Measurements from ENCODE around the gene PHF13. TPM values are rescaled to one million over a fixed set of nuclear protein-coding genes. Genes with fewer than 3 reads are reported as not detected.

Gene PHF13
- total RNA-seq, 1 experiment from 2014 or later = 5.7 TPM

GRCh38 chr1:6577831-6578525 lies 35.6 kb upstream of the PHF13 start:
- Histone ChIP-seq H2AFZ (ENCODE audit: low read length) (no peak overlapping the region), H3K4me1 (ENCODE audit: low read length) (peaks cover 29% of the 10 kb centered on the region), H3K4me2 (ENCODE audit: low read depth, low read length, poor library complexity, severe bottlenecking) (no peak overlapping the region), H3K27me3 (ENCODE audit: low read length) (no peaks in the 10 kb centered on the region), H3K9me3 (ENCODE audit: low read length) (no peaks in the 10 kb centered on the region), H4K20me1 (ENCODE audit: insufficient read depth, low read depth, low read length) (peaks cover 9% of the 10 kb centered on the region), H3K9me2 (replicated peaks; ENCODE audit: insufficient read depth, low read length) (no peaks in the 10 kb centered on the region), H3K79me2 (ENCODE audit: low read length) (peaks cover 32% of the 10 kb centered on the region), H3K27ac (ENCODE audit: low read length) (no peak overlapping the region), H3K4me3 (ENCODE audit: low read length) (no peak overlapping the region), H3K36me3 (ENCODE audit: insufficient read depth, low read length) (no peaks in the 10 kb centered on the region), H3K9ac (ENCODE audit: low read length) (no peak overlapping the region)
- DNase-seq = no peak

GRCh38 chr1:6578624-6579373 lies 34.7 kb upstream of the PHF13 start:
- DNase-seq = no peak
- Histone ChIP-seq H3K4me1 (ENCODE audit: low read length) (peaks cover 29% of the 10 kb centered on the region), H3K9ac (ENCODE audit: low read length) (peak overlapping the region; percentile 67), H3K27ac (ENCODE audit: low read length) (no peak overlapping the region), H3K4me3 (ENCODE audit: low read length) (peak overlapping the region; percentile 88; the same call in 1 of the 2 replicates), H3K4me2 (ENCODE audit: low read depth, low read length, poor library complexity, severe bottlenecking) (peak overlapping the region; percentile 84), H3K27me3 (ENCODE audit: low read length) (no peaks in the 10 kb centered on the region), H3K9me2 (replicated peaks; ENCODE audit: insufficient read depth, low read length) (no peaks in the 10 kb centered on the region), H3K9me3 (ENCODE audit: low read length) (no peaks in the 10 kb centered on the region), H2AFZ (ENCODE audit: low read length) (no peak overlapping the region), H3K36me3 (ENCODE audit: insufficient read depth, low read length) (no peaks in the 10 kb centered on the region), H3K79me2 (ENCODE audit: low read length) (peaks cover 32% of the 10 kb centered on the region), H4K20me1 (ENCODE audit: insufficient read depth, low read depth, low read length) (peaks cover 9% of the 10 kb centered on the region)

GRCh38 chr1:6579374-6580118 lies 34.0 kb upstream of the PHF13 start, which contains the start of gene ZBTB48:
Gene ZBTB48, plus strand, starts transcription at chr1:6579994. Its CDS starts 616 bp downstream, at chr1:6580610.
- Histone ChIP-seq H3K36me3 (ENCODE audit: insufficient read depth, low read length) (no peaks in the 10 kb centered on the region), H3K4me2 (ENCODE audit: low read depth, low read length, poor library complexity, severe bottlenecking) (peak within 1 kb of the TSS; percentile 84), H3K9me2 (replicated peaks; ENCODE audit: insufficient read depth, low read length) (no peaks in the 10 kb centered on the region), H3K27ac (ENCODE audit: low read length) (peak within 1 kb of the TSS; percentile 49; the same call in 1 of the 2 replicates), H4K20me1 (ENCODE audit: insufficient read depth, low read depth, low read length) (peaks cover 9% of the 10 kb centered on the region), H3K4me1 (ENCODE audit: low read length) (peaks cover 29% of the 10 kb centered on the region), H3K79me2 (ENCODE audit: low read length) (peaks cover 32% of the 10 kb centered on the region), H3K9me3 (ENCODE audit: low read length) (no peaks in the 10 kb centered on the region), H3K27me3 (ENCODE audit: low read length) (no peaks in the 10 kb centered on the region), H3K9ac (ENCODE audit: low read length) (peak within 1 kb of the TSS; percentile 84), H3K4me3 (ENCODE audit: low read length) (peak within 1 kb of the TSS; percentile 88), H2AFZ (ENCODE audit: low read length) (peak within 1 kb of the TSS; percentile 92)
- peak; percentile 99 for DNase-seq

- H2AFZ ChIP-seq (ENCODE audit: low read length) = 0 out of 2 replicates have a peak overlapping the region, but pooled peaks have one; percentile 2
- H3K9ac ChIP-seq (ENCODE audit: low read length) = peak overlapping the region; percentile 84
- H3K36me3 ChIP-seq (ENCODE audit: insufficient read depth, low read length) = no peaks in the 10 kb centered on the region
- no peaks in the 10 kb centered on the region for H3K27me3 ChIP-seq (ENCODE audit: low read length)
- H3K9me3 ChIP-seq (ENCODE audit: low read length) = no peaks in the 10 kb centered on the region
- peaks cover 32% of the 10 kb centered on the region for H3K79me2 ChIP-seq (ENCODE audit: low read length)
- H3K4me3 ChIP-seq (ENCODE audit: low read length) = peak overlapping the region; percentile 88
- peak overlapping the region; percentile 49; the same call in 1 of the 2 replicates for H3K27ac ChIP-seq (ENCODE audit: low read length)
- H4K20me1 ChIP-seq (ENCODE audit: insufficient read depth, low read depth, low read length) = peaks cover 9% of the 10 kb centered on the region
- H3K9me2 ChIP-seq (replicated peaks; ENCODE audit: insufficient read depth, low read length) = no peaks in the 10 kb centered on the region
- peak overlapping the region; percentile 81 for H3K4me2 ChIP-seq (ENCODE audit: low read depth, low read length, poor library complexity, severe bottlenecking)
- peaks cover 29% of the 10 kb centered on the region for H3K4me1 ChIP-seq (ENCODE audit: low read length)
- peak; percentile 85 for DNase-seq
Measured at GRCh38 chr1:6580119-6580592, 33.4 kb upstream of the PHF13 start.

- H2AFZ ChIP-seq (ENCODE audit: low read length) = 0 out of 2 replicates have a peak overlapping the region, but pooled peaks have one; percentile 2
- H3K4me2 ChIP-seq (ENCODE audit: low read depth, low read length, poor library complexity, severe bottlenecking) = peak overlapping the region; percentile 81
- H3K4me1 ChIP-seq (ENCODE audit: low read length) = peaks cover 29% of the 10 kb centered on the region
- H3K27ac ChIP-seq (ENCODE audit: low read length) = peak overlapping the region; percentile 49; the same call in 1 of the 2 replicates
- no peaks in the 10 kb centered on the region for H3K9me3 ChIP-seq (ENCODE audit: low read length)
- H3K79me2 ChIP-seq (ENCODE audit: low read length) = peaks cover 32% of the 10 kb centered on the region
- peak overlapping the region; percentile 84 for H3K9ac ChIP-seq (ENCODE audit: low read length)
- no peaks in the 10 kb centered on the region for H3K9me2 ChIP-seq (replicated peaks; ENCODE audit: insufficient read depth, low read length)
- peak overlapping the region; percentile 88 for H3K4me3 ChIP-seq (ENCODE audit: low read length)
- H3K36me3 ChIP-seq (ENCODE audit: insufficient read depth, low read length) = no peaks in the 10 kb centered on the region
- peak; percentile 61 for DNase-seq
- no peaks in the 10 kb centered on the region for H3K27me3 ChIP-seq (ENCODE audit: low read length)
- peaks cover 9% of the 10 kb centered on the region for H4K20me1 ChIP-seq (ENCODE audit: insufficient read depth, low read depth, low read length)
Measured at GRCh38 chr1:6580593-6581409, 32.7 kb upstream of the PHF13 start.

- H3K4me3 ChIP-seq (ENCODE audit: low read length) = peak overlapping the region; percentile 88; the same call in 1 of the 2 replicates
- H3K79me2 ChIP-seq (ENCODE audit: low read length) = peaks cover 32% of the 10 kb centered on the region
- peaks cover 32% of the 10 kb centered on the region for H3K4me1 ChIP-seq (ENCODE audit: low read length)
- no peaks in the 10 kb centered on the region for H3K9me3 ChIP-seq (ENCODE audit: low read length)
- H3K9ac ChIP-seq (ENCODE audit: low read length) = 0 out of 2 replicates have a peak overlapping the region, but pooled peaks have one; percentile 84
- DNase-seq = no peak
- H3K27ac ChIP-seq (ENCODE audit: low read length) = no peak overlapping the region
- peak overlapping the region; percentile 81 for H3K4me2 ChIP-seq (ENCODE audit: low read depth, low read length, poor library complexity, severe bottlenecking)
- no peaks in the 10 kb centered on the region for H3K36me3 ChIP-seq (ENCODE audit: insufficient read depth, low read length)
- no peaks in the 10 kb centered on the region for H3K27me3 ChIP-seq (ENCODE audit: low read length)
- H3K9me2 ChIP-seq (replicated peaks; ENCODE audit: insufficient read depth, low read length) = no peaks in the 10 kb centered on the region
- H4K20me1 ChIP-seq (ENCODE audit: insufficient read depth, low read depth, low read length) = peaks cover 9% of the 10 kb centered on the region
- no peak overlapping the region for H2AFZ ChIP-seq (ENCODE audit: low read length)
Measured at GRCh38 chr1:6581561-6582305, 31.8 kb upstream of the PHF13 start.

GRCh38 chr1:6582370-6582769 lies 31.2 kb upstream of the PHF13 start:
- no peaks in the 10 kb centered on the region for H3K27me3 ChIP-seq (ENCODE audit: low read length)
- H3K4me2 ChIP-seq (ENCODE audit: low read depth, low read length, poor library complexity, severe bottlenecking) = peak overlapping the region; percentile 81
- no peak overlapping the region for H2AFZ ChIP-seq (ENCODE audit: low read length)
- H3K4me3 ChIP-seq (ENCODE audit: low read length) = no peak overlapping the region
- peaks cover 32% of the 10 kb centered on the region for H3K79me2 ChIP-seq (ENCODE audit: low read length)
- DNase-seq = no peak
- no peaks in the 10 kb centered on the region for H3K36me3 ChIP-seq (ENCODE audit: insufficient read depth, low read length)
- H3K4me1 ChIP-seq (ENCODE audit: low read length) = peaks cover 38% of the 10 kb centered on the region
- no peaks in the 10 kb centered on the region for H3K9me3 ChIP-seq (ENCODE audit: low read length)
- no peak overlapping the region for H3K27ac ChIP-seq (ENCODE audit: low read length)
- no peak overlapping the region for H3K9ac ChIP-seq (ENCODE audit: low read length)
- no peaks in the 10 kb centered on the region for H3K9me2 ChIP-seq (replicated peaks; ENCODE audit: insufficient read depth, low read length)
- H4K20me1 ChIP-seq (ENCODE audit: insufficient read depth, low read depth, low read length) = peaks cover 9% of the 10 kb centered on the region

All from Karpas-422 (cell line).